GM21526 (cell line): ENCODE measurements around the gene ZNF44.

Source experiments
- ATAC-seq: cut with Tn5 transposase; IDR thresholded peaks from one replicate; pipeline ENCODE4 v1.9.1; 2021; ENCODE audit warnings: moderate library complexity; ENCODE audit not compliant: unreplicated experiment, low FRiP score

Gene ZNF44

GRCh38 chr19:12265921-12266704 lies 28.6 kb downstream of the ZNF44 start:
- ATAC-seq: no peak

DNA sequence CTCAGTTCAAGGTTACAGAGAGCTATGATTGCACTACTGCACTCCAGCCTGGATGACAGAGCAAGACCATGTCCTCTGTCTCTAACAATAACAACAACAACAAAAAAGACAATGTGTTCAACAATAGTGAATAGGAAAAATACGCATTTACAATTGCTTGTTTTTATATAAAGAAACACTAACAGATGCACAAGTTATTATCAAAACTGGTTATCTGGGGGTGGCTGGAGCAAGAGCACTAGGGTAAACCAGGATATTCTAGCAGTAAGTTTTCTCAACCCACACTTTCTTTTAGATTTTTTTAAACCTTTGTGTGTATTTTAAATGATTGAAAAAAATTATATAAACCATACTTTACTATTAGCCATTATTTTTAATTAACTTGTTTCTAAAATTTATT lies 33.1 kb downstream of the ZNF44 start:
- no peak for ATAC-seq

DNA sequence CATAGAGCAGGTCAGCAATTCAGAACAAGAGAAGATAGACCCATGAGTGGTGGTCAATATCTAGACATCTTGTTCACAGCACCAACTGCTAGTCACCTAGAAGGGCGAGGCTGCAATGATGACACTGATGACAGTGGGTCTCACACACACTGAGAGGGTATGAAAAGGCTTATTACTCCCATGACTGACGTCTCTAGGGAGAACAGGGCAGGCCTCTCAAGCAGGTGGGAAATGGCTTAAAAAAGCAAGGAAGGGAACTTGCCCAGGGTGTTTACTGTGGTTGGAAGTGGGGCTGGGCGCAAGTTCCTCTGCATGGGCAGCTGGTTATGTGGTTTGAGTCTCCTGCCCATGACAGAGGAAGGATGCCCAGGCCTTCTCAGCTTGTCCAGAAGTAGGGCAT lies 33.8 kb downstream of the ZNF44 start:
- ATAC-seq: no peak

GRCh38 chr19:12260236-12260635 lies 34.4 kb downstream of the ZNF44 start:
- ATAC-seq: no peak

GRCh38 chr19:12255372-12255771 lies 39.3 kb downstream of the ZNF44 start:
- ATAC-seq: no peak

GRCh38 chr19:12247644-12248222 lies 47.0 kb downstream of the ZNF44 start:
- ATAC-seq: no peak

GRCh38 chr19:12244370-12244769 lies 50.3 kb downstream of the ZNF44 start:
- ATAC-seq: no peak

- ATAC-seq: no peak
These were observed 57.4 kb downstream of the ZNF44 start for GRCh38 chr19:12237143-12237839.

DNA sequence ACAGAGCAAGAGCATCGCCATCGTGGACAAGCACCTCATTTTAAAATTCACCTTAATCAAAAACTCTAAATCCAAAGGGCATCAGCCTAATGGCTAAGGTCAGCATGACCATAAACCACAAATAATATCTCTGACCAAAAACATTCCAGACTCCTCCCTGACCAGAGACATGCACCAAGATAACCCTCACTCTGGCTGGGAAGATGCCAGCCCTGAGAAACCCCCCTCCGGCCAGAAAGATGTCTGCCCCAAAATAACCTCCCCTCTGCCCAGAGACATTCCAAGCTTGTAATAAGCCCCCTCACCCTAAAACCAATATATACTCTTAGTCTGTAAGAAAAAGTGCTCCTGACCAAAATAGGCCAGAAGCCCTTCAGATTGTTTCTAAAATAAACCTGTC lies 61.7 kb downstream of the ZNF44 start:
- ATAC-seq: no peak

DNA sequence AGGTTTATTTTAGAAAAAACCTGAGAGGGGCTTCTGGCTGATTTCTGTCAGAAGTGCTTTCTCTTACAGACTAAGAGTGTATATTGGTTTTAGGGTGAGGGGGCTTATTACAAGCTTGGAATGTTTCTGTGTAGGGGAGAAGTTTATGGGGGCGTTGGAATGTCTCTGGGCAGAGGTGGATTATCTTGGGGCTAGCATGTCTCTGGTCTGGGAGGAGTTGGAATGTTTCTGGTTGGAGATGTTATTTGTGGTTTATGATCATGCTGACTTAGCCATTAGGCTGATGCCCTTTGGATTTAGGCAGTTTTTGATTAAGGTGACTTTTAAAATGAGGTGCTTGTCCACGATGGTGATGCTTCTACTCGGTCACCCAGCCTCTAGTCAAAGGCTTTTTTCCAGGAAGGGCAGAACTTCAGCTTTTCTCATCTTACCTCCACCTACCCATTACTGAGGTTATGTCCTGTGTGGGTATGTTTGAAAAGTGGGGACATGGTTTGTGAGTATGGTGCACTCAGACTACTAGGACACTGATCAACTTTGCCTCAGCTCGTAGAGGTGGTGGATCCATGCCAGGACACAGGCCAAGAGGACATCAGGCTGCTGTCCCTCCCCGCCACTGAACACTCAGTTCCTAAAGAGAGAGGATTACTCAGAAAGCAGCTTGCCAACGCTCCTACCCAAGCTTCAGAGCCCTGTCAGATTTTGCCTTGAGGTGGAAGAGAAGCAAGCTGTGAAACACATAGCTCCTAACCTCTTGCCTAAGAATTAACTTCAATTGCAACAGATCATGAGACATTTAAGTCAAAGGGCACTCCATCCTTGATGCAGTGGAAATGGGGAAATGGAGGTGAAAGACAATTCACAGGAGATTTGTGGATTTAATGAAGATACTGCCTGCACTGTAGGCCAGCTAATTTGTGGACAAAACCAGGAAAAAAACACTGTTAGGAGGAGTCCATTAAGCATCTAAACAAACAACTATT lies 63.6 kb downstream of the ZNF44 start:
- no peak for ATAC-seq

- no peak for ATAC-seq
These were observed 64.7 kb downstream of the ZNF44 start for GRCh38 chr19:12229990-12230389.

DNA sequence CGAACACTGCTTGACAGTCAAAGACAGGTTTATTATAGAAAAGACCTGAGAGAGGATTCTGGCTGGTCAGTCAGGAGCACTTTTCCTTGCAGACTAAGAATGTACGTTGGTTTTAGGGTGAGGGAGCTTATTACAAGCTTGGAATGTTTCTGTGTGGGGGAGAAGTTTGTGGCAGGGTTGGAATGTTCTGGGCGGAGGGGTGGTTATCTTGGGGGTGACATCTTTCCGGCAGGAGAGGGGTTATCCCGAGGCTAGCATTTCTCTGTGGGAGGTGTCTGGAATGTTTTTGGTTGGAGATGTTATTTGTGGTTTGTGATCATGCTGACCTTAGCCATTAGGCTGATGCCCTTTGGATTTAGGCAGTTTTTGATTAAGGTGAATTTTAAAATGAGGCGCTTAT lies 70.0 kb downstream of the ZNF44 start:
- no peak for ATAC-seq

DNA sequence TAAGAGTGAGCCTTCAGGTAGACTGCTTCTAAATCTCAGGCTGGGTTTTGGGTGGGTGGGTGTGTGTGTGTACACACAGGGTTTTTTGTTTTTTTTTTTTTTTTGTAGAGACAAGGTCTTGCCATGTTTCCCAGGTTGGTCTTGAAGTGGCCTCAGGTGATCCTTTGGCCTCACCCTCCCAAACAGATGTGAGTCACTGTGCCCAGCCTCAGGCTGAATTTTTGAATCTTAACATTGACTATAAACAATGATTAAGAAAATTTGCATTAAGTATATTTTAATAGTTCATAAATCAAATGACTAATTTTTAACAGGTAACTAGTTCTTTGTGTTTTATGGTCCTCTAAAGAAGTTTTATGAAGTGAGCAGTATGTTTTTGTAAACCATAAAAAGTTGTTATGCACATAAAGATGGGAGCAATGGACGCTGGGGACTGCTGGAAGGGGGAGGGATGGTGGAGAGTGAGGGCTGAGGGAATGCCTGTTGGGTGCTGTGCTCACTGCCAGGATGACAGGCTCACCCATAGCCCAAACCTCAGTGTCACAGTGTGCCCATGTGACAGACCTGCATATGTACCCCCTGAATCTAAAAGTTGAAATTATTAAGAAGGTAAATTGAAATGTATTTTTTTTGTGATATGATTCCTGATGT lies 71.6 kb downstream of the ZNF44 start:
- ATAC-seq: no peak
